GM19238 (cell line): ENCODE results near the gene FTCDNL1.

Source experiments
- DNase-seq: peaks from one replicate; pipeline ENCODE4 v3.0.0; 2011; ENCODE audit warnings: low spot score; ENCODE audit not compliant: insufficient read length

Gene FTCDNL1

DNA sequence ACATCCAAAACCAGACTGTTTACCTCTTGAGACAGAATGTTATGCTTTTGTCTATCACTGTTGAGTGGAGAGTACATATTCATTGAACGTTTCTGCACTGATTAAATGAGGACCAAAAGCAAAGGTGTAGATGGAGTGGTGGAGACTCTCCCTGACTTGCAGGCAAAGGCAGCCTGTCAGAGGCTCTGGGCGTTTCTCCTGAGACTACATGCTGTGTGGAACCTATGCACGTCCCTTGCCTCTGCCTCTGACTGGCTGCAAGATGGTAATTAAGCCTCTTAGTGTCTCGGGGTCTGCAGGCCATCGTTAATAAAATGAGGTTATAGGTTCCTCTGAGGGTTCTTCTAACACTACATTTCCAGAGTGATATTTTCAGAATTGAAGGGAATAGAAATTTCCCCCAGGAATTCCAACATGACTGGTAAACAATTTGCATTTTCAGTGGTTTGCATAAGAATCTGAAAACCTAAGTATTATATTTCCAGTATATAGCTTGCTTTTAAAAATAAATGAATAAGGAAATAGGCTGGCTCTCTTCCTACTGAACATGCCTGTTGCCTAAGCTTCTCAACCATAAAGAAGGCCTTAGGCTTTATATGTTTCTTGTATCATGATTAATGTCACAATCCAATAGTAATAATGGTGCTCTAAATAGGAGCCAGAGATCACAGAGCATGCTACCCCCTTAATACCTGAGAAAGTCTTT is 107.4 kb downstream of the FTCDNL1 start:
- no peak for DNase-seq

DNA sequence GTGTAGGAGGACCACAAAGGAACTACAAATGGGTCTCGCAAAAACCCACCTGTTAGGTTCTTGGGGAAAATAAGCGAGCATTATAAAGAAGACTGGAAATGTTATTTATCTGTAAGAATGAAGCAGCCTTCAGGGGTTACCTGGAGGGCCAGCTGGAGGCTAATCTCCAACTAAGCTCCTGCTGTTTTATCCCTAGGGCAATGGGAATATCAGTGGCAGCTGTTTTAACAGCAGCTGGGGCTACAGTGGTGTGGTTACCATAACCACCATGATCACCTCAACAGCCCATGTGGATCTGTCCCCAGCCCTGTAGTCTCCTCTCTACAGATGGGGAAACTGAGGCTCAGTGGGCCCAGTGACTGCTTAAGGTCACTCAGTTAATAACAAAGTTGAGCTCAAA is 108.1 kb downstream of the FTCDNL1 start:
- no peak for DNase-seq

DNA sequence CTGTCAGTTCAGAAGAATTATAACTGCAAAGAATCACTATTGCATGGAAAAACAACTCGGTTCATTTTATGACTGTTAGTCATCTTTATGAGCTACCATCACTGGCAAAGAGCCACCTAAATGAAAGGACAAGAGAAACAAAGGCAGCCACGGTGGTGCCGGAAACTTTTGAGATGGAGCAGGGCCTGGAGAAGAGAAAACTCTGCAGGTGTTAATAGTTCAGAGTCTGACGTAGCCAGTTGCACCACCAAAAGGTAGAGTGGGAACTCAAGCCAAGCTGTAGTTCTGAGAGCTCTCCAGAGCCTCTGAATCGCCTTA is 110.9 kb downstream of the FTCDNL1 start:
- no peak for DNase-seq

- peak; percentile 16 for DNase-seq
Measured at GRCh38 chr2:199739413-199740110, 111.4 kb downstream of the FTCDNL1 start.

DNA sequence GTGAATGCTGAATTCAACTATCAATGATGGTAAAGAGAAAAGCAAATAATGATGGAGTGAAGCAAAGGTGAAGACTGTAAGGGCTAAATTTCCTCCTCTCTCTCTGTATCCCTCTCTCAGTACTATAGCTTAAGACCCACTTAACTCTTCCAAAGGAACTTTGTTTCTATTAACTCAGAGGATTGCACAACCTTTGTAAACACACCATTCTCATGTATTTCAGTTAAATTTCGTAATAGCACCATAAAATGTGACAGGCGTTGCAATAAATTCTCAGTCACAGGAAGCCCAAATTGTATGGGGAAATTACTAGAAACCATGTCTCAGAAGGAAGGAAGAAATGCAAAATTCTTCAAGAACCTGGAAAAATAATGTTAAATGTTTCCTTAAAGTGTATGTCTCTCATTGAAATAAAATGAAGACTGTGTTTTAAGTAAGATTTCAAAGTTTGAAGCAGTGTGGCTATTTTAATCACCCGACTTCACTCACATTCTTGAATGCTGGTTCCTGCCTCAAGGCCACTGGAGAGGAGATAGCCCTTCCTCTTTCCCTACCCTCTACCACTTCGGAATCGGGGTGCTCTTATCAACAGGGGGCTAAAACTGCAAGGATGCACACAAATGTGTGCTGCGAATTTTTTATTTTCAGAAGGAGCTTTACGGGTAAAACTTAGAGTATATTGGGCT is 112.1 kb downstream of the FTCDNL1 start:
- DNase-seq, result no peak

DNA sequence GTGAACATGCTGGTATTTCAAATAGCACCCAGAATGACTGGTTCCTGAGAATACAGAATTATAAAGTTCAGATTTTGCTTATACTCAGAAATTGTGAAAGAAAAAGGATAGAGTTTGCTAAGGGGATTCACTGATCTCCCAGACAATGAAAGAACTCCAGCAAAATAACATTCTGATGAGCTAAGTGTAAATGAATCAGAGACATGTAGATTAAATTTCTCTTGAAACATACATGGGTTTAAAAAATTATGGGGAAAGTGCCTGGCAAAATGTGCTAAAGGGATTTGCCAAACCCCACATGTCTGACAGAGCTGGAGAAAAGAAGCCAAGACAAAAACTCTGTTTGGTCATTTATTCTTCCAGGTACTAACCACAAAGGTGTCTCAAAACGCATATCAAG is 116.3 kb downstream of the FTCDNL1 start:
- no peak for DNase-seq

DNA sequence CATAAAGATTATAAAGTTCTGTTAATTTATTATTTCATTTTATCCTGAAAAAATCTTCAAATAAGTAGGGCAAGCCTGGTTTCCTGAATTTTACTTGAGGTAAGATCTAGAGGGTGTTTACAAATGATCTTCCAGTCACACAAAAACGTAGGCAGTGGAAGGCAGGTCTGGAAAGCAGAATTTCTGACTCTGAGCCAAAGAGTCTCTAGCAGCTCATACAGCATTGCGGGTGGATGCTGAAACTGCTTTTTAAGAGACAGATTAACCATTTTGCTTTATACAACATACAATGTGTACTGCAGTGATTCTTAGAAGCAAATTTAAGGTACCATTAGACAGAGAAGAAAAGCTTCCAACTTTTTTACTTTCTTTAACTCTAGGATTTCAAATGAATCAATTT is 117.0 kb downstream of the FTCDNL1 start:
- DNase-seq, result no peak

DNA sequence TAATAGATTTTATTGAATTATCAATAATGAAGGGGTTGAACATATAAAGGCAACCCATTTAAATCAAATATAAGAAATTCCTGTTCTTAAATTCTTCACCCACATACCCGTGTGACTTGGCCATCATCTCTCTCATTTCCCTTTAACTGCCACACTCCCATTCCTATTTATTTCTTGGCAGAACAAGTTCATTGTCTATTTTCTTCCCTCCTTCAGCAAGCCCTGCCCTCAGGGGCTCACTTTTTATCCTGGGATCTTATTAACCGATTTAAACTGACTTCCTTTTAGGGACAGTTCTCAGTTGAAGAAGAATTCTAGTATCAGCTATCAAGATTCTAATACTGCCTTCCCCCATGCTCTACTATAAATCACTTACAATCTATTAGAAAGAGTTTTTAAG is 123.2 kb downstream of the FTCDNL1 start:
- DNase-seq, result no peak

DNA sequence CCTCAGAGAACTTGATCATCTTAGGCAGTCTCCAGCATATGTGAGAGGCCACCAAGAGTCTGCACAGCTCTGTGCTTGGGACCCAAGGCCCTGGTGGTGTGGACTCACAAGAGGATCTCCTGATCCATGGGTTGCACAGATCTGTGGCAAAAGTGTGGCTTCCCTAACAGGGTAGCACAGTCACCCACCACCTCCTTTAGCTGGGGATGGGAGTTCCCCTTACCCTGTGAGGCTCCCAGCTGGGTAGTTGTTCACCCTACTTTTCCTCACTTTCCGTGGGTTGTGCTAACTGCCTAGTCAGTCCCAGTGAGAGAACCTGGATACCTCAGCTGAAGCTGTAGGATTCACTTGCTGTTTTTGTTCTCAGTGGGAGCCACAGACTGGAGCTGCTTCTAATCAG is 123.7 kb downstream of the FTCDNL1 start:
- DNase-seq, result no peak

- no peak for DNase-seq
Measured at GRCh38 chr2:199718074-199718473, 132.9 kb downstream of the FTCDNL1 start.

GRCh38 chr2:199717587-199717907 is 133.4 kb downstream of the FTCDNL1 start:
- DNase-seq, result no peak

DNA sequence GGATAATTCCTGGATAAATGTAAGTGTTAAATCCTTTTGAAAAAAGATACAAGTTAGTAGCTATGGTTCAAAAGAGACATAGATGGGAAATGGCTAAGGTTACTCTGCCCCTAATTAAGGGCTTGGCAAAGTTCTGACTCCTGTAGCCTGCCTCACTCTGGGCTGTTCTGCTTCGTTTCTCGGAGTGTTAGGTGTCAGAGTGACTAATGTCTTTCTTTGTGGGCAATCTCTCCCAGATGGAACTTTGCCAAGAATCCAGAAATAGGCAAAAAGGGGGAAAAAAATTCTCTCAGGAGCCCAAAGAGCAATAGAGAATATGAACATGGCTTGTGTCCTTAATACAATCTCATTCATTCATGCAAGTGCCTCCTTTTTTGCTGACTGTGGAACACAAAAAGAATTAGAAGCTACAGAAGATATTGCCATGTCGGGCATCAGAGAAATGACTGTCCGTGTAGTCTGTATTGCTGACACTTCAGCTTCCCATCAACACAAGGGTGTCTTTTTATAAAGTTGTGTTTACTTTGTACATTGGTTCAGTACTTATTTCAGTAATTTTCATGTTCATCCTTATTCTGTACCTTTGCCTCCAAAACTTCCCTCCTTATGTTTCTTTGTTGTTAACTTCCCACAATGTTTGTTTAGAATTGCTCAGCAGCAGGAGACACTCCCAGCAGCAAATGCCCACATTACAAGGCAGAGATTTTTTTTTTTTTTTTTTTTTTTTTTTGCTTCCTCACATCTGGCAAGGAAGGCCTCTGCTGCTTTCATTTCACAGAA is 134.0 kb downstream of the FTCDNL1 start:
- no peak for DNase-seq

- no peak for DNase-seq
Measured at GRCh38 chr2:199713746-199714145, 137.2 kb downstream of the FTCDNL1 start.

- DNase-seq, result no peak
Measured at GRCh38 chr2:199710551-199710950, 140.4 kb downstream of the FTCDNL1 start.
